ENCODE data around the gene EGR1. TPM values are rescaled to one million over a fixed set of nuclear protein-coding genes. Genes with fewer than 3 reads are reported as not detected.

Gene EGR1
- total and polyA plus RNA-seq, 4 donors, result 18.0 to 93.2 (median 26.0) TPM

- peak overlapping the region; percentile 82 for H3K27ac ChIP-seq (ENCODE audit: low read depth, low read length)
Measured at GRCh38 chr5:138440159-138441073, 24.9 kb upstream of the EGR1 start.

DNA sequence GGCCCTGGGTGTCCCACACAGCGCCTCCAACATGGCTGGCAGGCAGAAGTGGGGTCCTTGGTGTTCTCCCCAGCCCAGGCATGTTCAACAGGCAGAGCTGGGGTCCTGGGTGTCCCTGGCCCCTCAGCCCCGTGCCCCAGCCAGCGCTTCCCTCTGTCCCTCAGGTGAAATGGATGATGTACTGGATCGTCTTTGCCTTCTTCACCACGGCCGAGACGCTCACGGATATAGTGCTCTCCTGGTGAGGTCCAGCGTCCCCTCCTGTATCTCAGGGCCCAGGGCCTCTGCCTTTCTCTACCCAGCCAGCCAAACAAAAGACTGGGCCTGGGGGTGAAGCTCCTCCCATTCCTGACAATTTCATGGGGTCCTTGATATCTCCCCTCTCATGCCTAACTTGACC is 24.1 kb upstream of the EGR1 start:
- Histone ChIP-seq H3K4me3 (ENCODE audit: low read depth, low read length) (no peak overlapping the region), H3K27ac (ENCODE audit: low read depth, low read length) (no peak overlapping the region), H3K4me1 (ENCODE audit: control insufficient read depth, insufficient read depth, low read length) (peaks cover 31% of the 10 kb centered on the region), H3K36me3 (ENCODE audit: control insufficient read depth, insufficient read depth, low read length) (peaks cover 55% of the 10 kb centered on the region), H3K9me3 (ENCODE audit: control insufficient read depth, insufficient read depth, low read length) (no peaks in the 10 kb centered on the region), H3K27me3 (ENCODE audit: control insufficient read depth, insufficient read depth, low read length) (no peaks in the 10 kb centered on the region)
- no peak for DNase-seq (ENCODE audit: low read depth in 4 of 6, low spot score in 6 of 6)
- WGBS (ENCODE audit: insufficient coverage), result 90% methylated on average over 9 of the region's 9 CpGs

More at GRCh38 chr5:138440159-138441073, 24.9 kb upstream of the EGR1 start:
- H3K27me3 ChIP-seq (ENCODE audit: control insufficient read depth, insufficient read depth, low read length), result no peaks in the 10 kb centered on the region
- DNase-seq (ENCODE audit: low read depth in 4 of 6, low spot score in 6 of 6), result peak in 1 of 6 donors; percentile 2
- peak overlapping the region; percentile 65 for H3K4me3 ChIP-seq (ENCODE audit: low read depth, low read length)
- H3K36me3 ChIP-seq (ENCODE audit: control insufficient read depth, insufficient read depth, low read length), result peaks cover 54% of the 10 kb centered on the region
- H3K9me3 ChIP-seq (ENCODE audit: control insufficient read depth, insufficient read depth, low read length), result no peaks in the 10 kb centered on the region
- WGBS (ENCODE audit: insufficient coverage), result 41% methylated on average over 14 of the region's 17 CpGs
- peaks cover 31% of the 10 kb centered on the region for H3K4me1 ChIP-seq (ENCODE audit: control insufficient read depth, insufficient read depth, low read length)

DNA sequence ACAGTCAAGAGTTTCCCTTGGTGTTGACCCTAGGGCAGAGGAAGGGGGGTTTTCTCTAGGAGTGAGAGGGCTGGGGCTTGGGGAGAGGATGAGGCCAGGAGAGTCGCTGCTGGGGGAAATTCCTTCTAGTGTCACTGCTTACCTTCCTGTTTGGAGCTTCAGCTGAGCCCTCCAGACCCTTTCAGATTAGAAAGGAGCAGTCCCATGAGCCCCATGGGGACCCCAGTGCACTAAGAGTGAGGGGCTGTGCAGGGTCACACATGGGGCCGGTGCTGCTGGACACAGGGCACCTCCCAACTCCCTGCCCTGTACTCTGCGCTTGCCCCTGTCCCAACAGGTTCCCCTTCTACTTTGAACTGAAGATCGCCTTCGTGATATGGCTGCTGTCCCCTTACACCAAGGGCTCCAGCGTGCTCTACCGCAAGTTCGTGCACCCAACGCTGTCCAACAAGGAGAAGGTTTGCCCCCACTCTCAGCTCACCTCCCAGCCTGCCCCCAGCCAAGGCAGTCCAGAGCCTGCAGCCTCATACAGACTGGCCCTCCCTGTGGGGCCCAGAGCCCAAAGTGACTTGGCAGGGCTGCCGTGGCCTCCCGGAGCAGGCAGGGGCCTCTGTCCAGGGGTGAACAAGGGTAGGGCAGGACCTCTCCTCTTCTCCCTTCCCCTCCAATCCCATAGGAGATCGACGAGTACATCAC is 21.1 kb upstream of the EGR1 start:
- WGBS (ENCODE audit: insufficient coverage), result 93% methylated on average over 9 of the region's 13 CpGs
- H3K27me3 ChIP-seq (ENCODE audit: control insufficient read depth, insufficient read depth, low read length), result no peaks in the 10 kb centered on the region
- no peak overlapping the region for H3K4me3 ChIP-seq (ENCODE audit: low read depth, low read length)
- no peaks in the 10 kb centered on the region for H3K9me3 ChIP-seq (ENCODE audit: control insufficient read depth, insufficient read depth, low read length)
- no peak overlapping the region for H3K27ac ChIP-seq (ENCODE audit: low read depth, low read length)
- H3K36me3 ChIP-seq (ENCODE audit: control insufficient read depth, insufficient read depth, low read length), result peaks cover 59% of the 10 kb centered on the region
- no peak for DNase-seq (ENCODE audit: low read depth in 4 of 6, low spot score in 6 of 6)
- peaks cover 36% of the 10 kb centered on the region for H3K4me1 ChIP-seq (ENCODE audit: control insufficient read depth, insufficient read depth, low read length)

DNA sequence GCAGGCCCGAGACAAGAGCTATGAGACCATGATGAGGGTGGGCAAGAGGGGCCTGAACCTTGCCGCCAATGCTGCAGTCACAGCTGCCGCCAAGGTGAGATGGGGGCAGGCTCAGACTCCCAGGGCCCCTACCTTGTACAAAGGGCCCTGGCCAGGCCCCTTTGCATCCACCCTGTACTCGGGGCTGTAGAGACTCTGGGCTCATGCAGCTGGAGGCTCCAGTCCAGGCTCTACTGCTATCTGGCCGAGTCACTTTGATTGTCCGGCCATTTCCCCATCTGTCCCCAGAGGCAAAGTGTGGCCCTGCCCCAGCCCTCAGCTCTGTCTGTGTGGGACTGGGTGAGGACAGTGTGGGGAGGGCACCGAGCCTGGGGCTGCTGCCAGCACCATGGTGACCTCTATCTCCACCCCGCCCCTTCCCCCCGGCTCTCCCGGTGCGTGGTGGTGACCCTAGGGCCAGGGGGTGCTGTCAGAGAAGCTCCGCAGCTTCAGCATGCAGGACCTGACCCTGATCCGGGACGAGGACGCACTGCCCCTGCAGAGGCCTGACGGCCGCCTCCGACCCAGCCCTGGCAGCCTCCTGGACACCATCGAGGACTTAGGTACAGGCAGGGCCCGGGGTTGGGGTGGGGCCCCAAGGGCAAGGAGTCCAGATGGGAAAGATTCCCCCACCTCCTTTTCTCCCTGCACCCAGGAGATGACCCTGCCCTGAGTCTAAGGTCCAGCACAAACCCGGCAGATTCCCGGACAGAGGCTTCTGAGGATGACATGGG is 20.3 kb upstream of the EGR1 start:
- Histone ChIP-seq H3K36me3 (ENCODE audit: control insufficient read depth, insufficient read depth, low read length) (peaks cover 59% of the 10 kb centered on the region), H3K27me3 (ENCODE audit: control insufficient read depth, insufficient read depth, low read length) (no peaks in the 10 kb centered on the region), H3K27ac (ENCODE audit: low read depth, low read length) (no peak overlapping the region), H3K9me3 (ENCODE audit: control insufficient read depth, insufficient read depth, low read length) (no peaks in the 10 kb centered on the region), H3K4me1 (ENCODE audit: control insufficient read depth, insufficient read depth, low read length) (peaks cover 36% of the 10 kb centered on the region), H3K4me3 (ENCODE audit: low read depth, low read length) (no peak overlapping the region)
- WGBS (ENCODE audit: insufficient coverage), result 90% methylated on average over 17 of the region's 22 CpGs
- no peak for DNase-seq (ENCODE audit: low read depth in 4 of 6, low spot score in 6 of 6)

DNA sequence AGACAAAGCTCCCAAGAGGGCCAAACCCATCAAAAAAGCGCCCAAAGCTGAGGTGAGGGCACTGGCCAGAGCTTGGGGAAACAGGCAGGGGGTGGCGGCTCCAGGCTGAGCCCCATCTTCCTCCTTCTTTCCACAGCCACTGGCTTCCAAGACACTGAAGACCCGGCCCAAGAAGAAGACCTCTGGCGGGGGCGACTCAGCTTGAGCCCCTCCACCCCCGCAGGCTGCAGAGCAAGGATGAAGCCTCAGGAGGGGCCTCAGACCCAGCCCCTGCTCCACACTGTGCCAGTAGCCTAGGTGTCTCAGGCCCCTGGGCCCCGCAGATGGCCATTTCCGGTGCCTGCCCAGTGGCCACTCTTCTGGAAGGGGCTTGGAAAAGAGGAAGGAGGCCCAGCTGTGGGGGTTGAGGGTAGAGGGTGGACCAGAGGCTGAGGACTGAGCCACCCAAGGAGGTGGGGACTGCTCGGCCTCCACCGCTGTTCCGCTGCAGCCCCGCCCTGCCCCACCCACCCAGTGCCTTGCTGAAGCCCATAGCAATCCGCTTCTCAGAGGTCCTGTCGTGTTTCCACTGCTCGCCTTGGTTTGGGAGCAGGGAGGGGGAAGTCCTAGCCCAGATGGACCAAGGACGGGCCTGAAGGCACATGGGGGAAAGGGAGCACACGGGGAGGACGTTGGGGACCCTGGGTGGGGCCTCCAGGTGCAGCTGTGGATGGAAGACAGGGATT is 19.6 kb upstream of the EGR1 start:
- Histone ChIP-seq H3K4me3 (ENCODE audit: low read depth, low read length) (no peak overlapping the region), H3K27ac (ENCODE audit: low read depth, low read length) (no peak overlapping the region), H3K36me3 (ENCODE audit: control insufficient read depth, insufficient read depth, low read length) (peaks cover 52% of the 10 kb centered on the region), H3K27me3 (ENCODE audit: control insufficient read depth, insufficient read depth, low read length) (no peaks in the 10 kb centered on the region), H3K9me3 (ENCODE audit: control insufficient read depth, insufficient read depth, low read length) (no peaks in the 10 kb centered on the region), H3K4me1 (ENCODE audit: control insufficient read depth, insufficient read depth, low read length) (peaks cover 33% of the 10 kb centered on the region)
- DNase-seq (ENCODE audit: low read depth in 4 of 6, low spot score in 6 of 6), result no peak
- WGBS (ENCODE audit: insufficient coverage), result 79% methylated on average over 15 of the region's 18 CpGs

DNA sequence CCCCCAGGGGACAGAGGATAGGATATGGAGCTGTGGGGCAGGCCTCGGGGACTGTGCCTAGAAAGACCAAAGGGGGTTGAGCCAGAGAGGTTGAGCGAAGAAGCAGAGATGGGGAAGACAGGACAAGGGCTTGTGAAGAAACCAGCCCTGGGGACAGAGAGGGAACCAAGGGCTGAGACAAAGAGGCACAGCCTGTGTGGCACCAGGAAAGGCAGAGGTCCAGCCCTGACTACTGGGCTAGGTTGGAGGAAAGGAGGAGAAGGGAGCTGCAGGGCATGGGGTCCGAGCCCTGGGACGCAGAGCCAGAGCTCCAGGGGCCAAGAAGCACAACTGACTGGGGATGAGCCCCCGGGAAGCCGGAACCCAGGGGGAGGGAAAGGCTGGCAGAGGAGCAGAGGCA is 17.2 kb upstream of the EGR1 start:
- H3K36me3 ChIP-seq (ENCODE audit: control insufficient read depth, insufficient read depth, low read length), result peaks cover 36% of the 10 kb centered on the region
- no peaks in the 10 kb centered on the region for H3K9me3 ChIP-seq (ENCODE audit: control insufficient read depth, insufficient read depth, low read length)
- peak in 1 of 6 donors; percentile 3 for DNase-seq (ENCODE audit: low read depth in 4 of 6, low spot score in 6 of 6)
- no peaks in the 10 kb centered on the region for H3K27me3 ChIP-seq (ENCODE audit: control insufficient read depth, insufficient read depth, low read length)
- no peak overlapping the region for H3K4me3 ChIP-seq (ENCODE audit: low read depth, low read length)
- H3K4me1 ChIP-seq (ENCODE audit: control insufficient read depth, insufficient read depth, low read length), result peaks cover 27% of the 10 kb centered on the region
- H3K27ac ChIP-seq (ENCODE audit: low read depth, low read length), result no peak overlapping the region
- whole genome bisulfite sequencing (ENCODE audit: insufficient coverage), result 89% methylated on average over 6 of the region's 6 CpGs

DNA sequence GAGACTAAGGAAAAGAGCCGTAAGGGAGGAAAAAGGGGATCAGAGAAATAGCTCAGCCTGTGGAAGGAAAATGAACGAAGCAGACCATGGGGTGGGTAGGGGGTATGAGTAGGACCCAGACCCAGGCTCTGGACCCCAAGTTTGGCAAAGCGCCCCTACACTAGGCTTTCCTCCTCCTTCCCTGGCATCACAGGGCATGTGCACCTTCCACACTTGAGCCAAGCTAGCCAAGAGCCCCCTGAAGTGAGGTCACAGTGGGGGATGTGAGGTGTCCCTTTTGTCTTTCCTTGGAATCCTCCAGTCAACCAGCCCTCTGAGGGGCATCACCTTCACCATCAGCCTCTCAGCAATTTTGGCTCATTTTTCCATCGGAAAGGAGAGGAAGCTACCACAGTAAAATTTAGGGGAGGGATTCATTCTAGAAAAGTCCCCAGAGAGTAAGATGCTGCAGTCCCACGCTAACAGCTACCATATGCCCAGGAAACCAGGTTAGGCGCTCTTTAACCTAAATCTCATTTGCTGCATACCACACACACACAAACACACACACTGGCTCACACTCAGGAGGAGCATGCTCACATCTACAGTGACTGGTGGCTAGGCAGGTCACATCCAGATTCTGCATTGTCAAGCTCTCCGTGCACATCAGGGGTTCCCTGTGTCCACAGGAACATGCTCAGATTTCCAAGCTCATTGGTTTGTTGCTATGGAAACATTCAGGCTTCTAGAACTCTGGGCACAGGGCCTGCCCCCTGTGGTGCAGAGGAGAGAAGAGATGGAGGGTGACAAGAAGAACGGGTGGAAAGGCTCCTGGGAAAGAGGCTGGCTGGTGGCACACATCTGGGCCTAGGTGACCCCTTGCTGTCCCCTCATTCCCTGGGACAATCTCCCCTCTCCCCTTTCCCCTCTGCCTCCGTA is 16.5 kb upstream of the EGR1 start:
- Histone ChIP-seq H3K27ac (ENCODE audit: low read depth, low read length) (peak overlapping the region; percentile 50), H3K9me3 (ENCODE audit: control insufficient read depth, insufficient read depth, low read length) (no peaks in the 10 kb centered on the region)

GRCh38 chr5:138449501-138450239 is 15.6 kb upstream of the EGR1 start:
- H3K4me3 ChIP-seq (ENCODE audit: low read depth, low read length), result no peak overlapping the region
- peak overlapping the region; percentile 50 for H3K27ac ChIP-seq (ENCODE audit: low read depth, low read length)
- peak in 5 of 6 donors; percentile 75 to 95 (median 86) for DNase-seq (ENCODE audit: low read depth in 4 of 6, low spot score in 6 of 6)
- WGBS (ENCODE audit: insufficient coverage), result 13% methylated on average over 18 of the region's 22 CpGs
- no peaks in the 10 kb centered on the region for H3K9me3 ChIP-seq (ENCODE audit: control insufficient read depth, insufficient read depth, low read length)
- no peaks in the 10 kb centered on the region for H3K27me3 ChIP-seq (ENCODE audit: control insufficient read depth, insufficient read depth, low read length)
- H3K4me1 ChIP-seq (ENCODE audit: control insufficient read depth, insufficient read depth, low read length), result peaks cover 28% of the 10 kb centered on the region
- H3K36me3 ChIP-seq (ENCODE audit: control insufficient read depth, insufficient read depth, low read length), result peaks cover 22% of the 10 kb centered on the region

More for the DNA sequence above, 16.5 kb upstream of the EGR1 start:
- Histone ChIP-seq H3K36me3 (ENCODE audit: control insufficient read depth, insufficient read depth, low read length) (peaks cover 32% of the 10 kb centered on the region), H3K27me3 (ENCODE audit: control insufficient read depth, insufficient read depth, low read length) (no peaks in the 10 kb centered on the region), H3K4me1 (ENCODE audit: control insufficient read depth, insufficient read depth, low read length) (peaks cover 27% of the 10 kb centered on the region), H3K4me3 (ENCODE audit: low read depth, low read length) (no peak overlapping the region)
- peak in 3 of 6 donors; percentile 69 to 96 (median 92) for DNase-seq (ENCODE audit: low read depth in 4 of 6, low spot score in 6 of 6)
- 46% methylated on average over 6 of the region's 9 CpGs for WGBS (ENCODE audit: insufficient coverage)
